DMS53 treated with DMSO at 0.1 percent for 48 hours (cell line): ENCODE data around the gene CCDC134.

Experiments
- DNase-seq: peaks from one replicate; lab custom pipeline; 2025; ENCODE audit not compliant: unreplicated experiment; lab: John Stamatoyannopoulos, UW

Gene CCDC134

GRCh38 chr22:41782751-41783150 is 17.7 kb upstream of the CCDC134 start:
- no peak for DNase-seq

- DNase-seq: no peak
Measured at GRCh38 chr22:41787331-41787730, 13.1 kb upstream of the CCDC134 start.

GRCh38 chr22:41793871-41794270 is 6.6 kb upstream of the CCDC134 start:
- DNase-seq: no peak

DNA sequence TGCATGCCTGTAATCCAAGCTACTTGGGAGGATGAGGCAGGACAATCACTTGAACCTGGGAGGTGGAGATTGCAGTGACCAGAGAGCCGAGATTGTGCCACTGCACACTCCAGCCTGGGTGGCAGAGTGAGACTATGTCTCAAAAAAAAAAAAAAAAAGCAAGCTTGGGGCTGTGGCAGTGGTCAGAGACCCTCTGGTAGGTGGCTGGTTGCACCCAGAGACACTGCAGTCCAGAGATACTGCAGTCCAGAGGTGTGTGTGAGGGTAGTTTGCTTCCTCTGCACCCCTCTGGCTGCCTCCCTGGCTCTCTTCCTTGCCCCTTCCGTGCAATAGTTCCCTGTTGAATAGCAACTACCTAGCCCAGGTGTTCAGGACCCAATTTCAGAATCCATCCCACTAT is 1.7 kb upstream of the CCDC134 start:
- no peak for DNase-seq

- DNase-seq: peak; percentile 8
Measured at GRCh38 chr22:41799486-41800347, 762 bp upstream of the CCDC134 start.

- no peak for DNase-seq
Measured at GRCh38 chr22:41801147-41801819, 804 bp downstream of the CCDC134 start.

DNA sequence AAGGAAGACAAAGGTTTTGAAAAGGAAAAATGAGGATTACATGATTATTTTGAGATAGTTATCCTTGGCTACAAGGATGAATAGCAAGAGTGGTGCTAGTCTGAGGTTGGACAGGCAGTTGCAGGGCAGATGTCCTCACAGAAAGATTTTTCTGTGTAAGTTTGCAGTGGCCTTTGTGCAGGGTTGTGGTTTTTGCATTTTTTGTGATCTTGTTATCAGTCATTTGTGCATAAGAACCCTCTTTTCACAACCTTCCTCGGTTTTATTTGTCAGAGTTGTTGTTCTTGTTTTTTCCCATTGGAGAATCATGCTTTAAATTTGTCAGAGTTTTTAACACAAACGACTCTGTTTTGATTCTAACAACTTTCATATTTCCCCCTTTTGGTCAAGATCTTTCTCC is 1.4 kb downstream of the CCDC134 start:
- no peak for DNase-seq

GRCh38 chr22:41805639-41806038 is 5.2 kb downstream of the CCDC134 start:
- DNase-seq: no peak

DNA sequence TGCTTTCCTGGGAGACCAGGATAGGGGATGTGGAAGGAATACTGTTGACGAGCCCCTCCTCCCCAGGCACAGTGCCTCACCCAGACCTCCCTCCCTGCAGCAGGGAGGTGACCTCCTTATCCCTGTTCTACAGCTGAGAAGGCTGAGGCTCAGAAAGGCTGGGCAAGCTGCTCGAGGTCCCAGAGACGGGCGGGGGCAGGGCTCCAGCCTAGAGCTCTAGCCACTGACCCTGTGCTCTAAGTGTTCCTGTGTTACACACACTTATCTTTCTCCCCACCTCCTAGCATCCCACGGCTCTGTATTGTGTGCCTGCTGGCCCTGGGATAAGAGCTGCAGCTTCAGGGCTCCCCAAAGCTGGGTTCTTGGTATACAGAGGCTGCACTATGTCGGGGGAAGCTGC is 7.9 kb downstream of the CCDC134 start:
- DNase-seq: no peak

DNA sequence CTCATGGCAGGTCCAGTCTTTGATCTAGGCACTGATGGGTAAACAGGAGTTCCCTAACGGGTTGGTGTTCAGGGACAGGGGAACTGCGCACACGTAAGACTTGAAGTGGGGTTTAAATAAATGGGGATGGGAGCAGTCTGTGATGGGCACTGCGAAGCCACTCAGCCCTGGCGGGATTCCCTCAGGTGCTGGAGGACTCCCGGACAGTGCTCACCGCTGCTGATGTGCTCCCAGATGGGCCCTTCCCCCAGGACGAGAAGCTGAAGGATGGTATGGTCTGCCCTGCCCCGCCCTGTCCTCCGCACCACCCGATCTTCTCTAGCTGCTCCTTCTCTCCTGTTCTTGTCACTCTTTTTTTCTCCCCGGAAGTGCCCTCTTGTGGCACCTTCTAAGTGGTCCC is 9.5 kb downstream of the CCDC134 start:
- no peak for DNase-seq

DNA sequence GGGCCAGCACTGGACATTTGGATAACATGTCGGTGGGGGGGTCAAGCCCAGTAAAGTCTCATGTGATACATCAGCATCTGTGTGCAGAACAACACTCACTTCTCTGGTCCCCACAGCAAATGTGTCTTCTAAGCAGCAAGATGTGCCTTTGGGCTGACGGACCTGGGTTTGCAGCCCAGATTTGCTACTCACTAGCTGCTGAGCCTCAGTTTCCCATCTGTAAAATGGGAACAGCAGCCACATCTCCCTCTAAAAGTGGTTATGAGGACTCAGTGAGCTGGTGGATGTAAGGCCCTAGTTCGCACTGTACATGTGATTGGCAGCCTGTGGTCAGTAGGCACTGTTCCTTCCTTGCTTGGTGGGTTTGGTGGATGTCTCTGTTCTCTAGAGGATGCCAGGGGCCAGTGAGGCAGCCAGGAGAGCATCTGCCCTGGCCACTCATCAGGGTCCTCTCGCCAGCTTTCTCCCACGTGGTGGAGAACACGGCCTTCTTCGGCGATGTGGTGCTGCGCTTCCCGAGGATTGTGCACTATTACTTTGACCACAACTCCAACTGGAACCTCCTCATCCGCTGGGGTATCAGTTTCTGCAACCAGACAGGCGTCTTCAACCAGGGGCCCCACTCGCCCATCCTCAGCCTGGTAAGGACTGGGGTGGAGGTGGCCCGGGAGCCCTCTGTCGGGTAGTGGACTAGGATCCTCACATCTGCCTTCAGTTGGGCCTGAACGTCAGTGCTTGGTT is 12.5 kb downstream of the CCDC134 start:
- DNase-seq: no peak

DNA sequence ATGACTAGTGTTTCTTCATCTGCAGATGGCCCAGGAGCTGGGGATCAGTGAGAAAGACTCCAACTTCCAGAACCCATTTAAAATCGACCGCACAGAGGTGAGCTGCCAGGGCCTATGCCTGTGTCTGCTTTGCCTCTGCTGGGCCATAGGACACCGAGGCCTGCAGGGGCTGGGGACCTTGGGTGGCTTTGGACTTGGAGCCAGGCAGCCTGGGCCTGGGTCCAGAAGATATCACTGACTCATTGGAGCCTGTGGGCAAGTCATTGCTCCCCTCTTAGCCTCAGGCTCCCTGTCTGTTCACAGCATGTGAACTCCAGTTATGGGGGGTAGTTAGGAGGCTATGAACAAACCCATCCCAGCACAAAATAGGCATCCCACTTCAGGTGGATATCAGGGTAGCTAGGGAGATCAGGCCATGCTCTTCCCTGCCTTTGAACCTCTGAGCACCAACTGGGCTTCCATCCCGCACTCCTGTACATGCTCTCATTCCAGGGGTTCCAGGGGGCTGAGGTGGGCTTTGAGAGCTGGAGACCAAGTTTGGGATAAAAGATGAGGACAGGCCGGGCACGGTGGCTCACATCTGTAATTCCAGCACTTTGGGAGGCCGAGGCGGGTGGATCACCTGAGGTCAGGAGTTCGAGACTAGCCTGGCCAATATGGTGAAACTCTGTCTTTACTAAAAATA is 13.4 kb downstream of the CCDC134 start:
- no peak for DNase-seq

- no peak for DNase-seq
Measured at GRCh38 chr22:41815716-41816115, 15.2 kb downstream of the CCDC134 start.

- DNase-seq: no peak
Measured at GRCh38 chr22:41816241-41816640, 15.8 kb downstream of the CCDC134 start.

DNA sequence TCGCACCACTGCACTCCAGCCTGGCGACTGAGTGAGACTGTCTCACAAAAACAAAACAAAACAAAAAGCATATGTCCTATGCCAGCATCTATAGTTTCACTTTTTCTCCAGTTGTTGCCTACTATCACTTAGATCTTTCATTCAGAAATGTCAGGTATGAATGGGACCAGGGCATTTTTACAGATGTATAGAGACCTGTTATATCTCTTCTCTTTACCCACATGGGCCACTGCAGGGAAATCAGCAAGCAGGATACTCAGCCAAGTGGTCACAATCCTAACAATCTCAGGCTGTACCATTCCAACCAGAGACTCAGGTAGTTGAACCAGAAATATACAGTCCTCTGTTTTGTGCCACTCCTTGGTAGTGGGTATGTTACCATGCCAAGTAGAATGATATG is 16.4 kb downstream of the CCDC134 start:
- no peak for DNase-seq

GRCh38 chr22:41818011-41818410 is 17.5 kb downstream of the CCDC134 start:
- DNase-seq: no peak

DNA sequence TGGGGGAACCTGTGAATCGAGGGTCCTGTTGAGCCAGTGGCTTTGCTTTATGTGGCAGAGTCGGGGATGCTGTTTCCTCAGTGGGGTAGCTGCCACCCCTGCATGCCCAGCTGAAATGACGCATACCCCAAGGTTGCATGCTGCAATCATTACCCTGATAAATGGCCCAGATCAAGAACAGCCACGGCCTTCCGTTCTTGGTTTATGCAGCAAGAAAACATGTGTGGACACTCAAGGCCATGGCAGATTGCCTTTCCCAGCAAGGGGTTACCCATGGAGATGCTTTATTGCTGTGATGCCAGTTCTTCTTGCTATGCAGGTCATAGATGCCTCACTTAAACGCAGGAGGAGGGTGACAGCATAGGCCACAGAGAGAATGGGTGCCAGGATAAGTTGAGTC is 18.1 kb downstream of the CCDC134 start:
- no peak for DNase-seq

GRCh38 chr22:41819257-41819656 is 18.8 kb downstream of the CCDC134 start:
- no peak for DNase-seq

- DNase-seq: no peak
Measured at GRCh38 chr22:41820447-41820846, 20.0 kb downstream of the CCDC134 start.

DNA sequence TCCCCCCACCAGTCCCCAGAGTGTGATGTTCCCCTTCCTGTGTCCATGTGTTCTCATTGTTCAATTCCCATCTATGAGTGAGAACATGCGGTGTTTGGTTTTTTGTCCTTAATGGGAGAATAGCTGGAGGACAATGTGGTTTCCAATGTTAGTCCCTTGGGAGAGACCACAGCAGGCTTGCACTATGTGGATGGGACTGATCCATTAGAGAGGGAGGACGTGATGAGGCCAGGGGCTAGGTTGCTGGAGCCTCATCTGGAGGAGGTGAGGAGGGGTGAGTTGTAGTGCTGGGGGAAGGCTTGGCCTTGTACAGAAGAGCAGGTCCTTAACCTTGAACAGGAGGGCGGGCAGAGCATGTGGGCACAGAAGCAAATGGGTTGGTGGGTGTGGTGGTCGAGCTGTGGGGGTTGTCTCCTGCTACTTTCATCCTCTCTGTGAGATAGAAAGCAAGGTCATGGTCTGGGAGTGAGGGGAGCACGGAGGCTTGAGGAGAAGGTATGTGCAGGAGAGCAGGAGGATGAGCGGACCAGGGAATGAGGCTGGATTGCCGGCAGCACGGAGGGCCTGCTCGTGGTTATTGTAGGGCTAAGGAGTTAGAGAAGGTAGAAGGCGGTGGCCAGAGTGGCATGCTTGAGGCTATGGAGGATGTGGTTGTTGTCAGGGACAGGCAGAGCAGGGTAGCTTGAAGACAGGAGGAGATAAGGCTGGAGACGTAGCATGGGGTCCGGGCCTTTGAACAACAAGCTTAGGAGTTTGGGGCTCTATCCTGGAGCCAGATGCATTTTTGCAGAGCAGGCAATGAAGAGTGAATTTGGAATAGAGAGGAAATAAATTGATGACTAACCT is 21.2 kb downstream of the CCDC134 start:
- DNase-seq: no peak
